Parathyroid adenoma (tissue), 2 donors: ENCODE results near the gene SIK3.
"Not testable (repeated sequence)": the region's sequence is repeated elsewhere in the genome, so short reads cannot be mapped to it uniquely, and the experiment has no call there.

Experiments
- H2AFZ ChIP-seq: fragments of 300-600 bp; sonication (generic); one replicate; pipeline ENCODE4 v1.7.0; 2017; ENCODE audit warnings: antibody characterized with exemption, mild to moderate bottlenecking
- H3K27ac ChIP-seq: fragments of 300-600 bp; sonication (generic); one replicate; pipeline ENCODE4 v1.7.0; 2017
- H3K27me3 ChIP-seq: fragments of 300-600 bp; sonication (generic); one replicate; pipeline ENCODE4 v1.7.0; 2017; ENCODE audit warnings: low read length; ENCODE audit not compliant: control insufficient read depth, insufficient read depth
- H3K36me3 ChIP-seq: fragments of 300-600 bp; sonication (generic); one replicate; pipeline ENCODE4 v1.7.0; 2017; ENCODE audit warnings: low read length; ENCODE audit not compliant: control insufficient read depth, insufficient read depth
- H3K4me1 ChIP-seq: fragments of 300-600 bp; sonication (generic); one replicate; pipeline ENCODE4 v1.7.0; 2017; ENCODE audit warnings: control low read depth
- H3K4me2 ChIP-seq: fragments of 300-600 bp; sonication (generic); one replicate; pipeline ENCODE4 v1.7.0; 2017; ENCODE audit warnings: low read length
- H3K4me3 ChIP-seq: fragments of 300-600 bp; sonication (generic); one replicate; pipeline ENCODE4 v1.7.0; 2017; ENCODE audit warnings: low read depth, low read length
- H3K79me2 ChIP-seq: fragments of 300-600 bp; sonication (generic); one replicate; pipeline ENCODE4 v1.7.0; 2017; ENCODE audit warnings: control low read depth
- H3K9ac ChIP-seq: fragments of 300-600 bp; sonication (generic); one replicate; pipeline ENCODE4 v1.7.0; 2017; ENCODE audit warnings: mild to moderate bottlenecking
- H3K9me3 ChIP-seq: fragments of 300-600 bp; sonication (generic); one replicate; pipeline ENCODE4 v1.7.0; 2017; ENCODE audit warnings: low read length; ENCODE audit not compliant: control insufficient read depth
- TF ChIP-seq, protein P1 (sequence below): fragments of 300-600 bp; sonication (generic); IDR thresholded peaks from one replicate; pipeline ENCODE4 v1.7.0; 2017; ENCODE audit warnings: antibody characterized with exemption, mild to moderate bottlenecking
- donor health status: primary hyperparathyroidism.

Gene SIK3

DNA sequence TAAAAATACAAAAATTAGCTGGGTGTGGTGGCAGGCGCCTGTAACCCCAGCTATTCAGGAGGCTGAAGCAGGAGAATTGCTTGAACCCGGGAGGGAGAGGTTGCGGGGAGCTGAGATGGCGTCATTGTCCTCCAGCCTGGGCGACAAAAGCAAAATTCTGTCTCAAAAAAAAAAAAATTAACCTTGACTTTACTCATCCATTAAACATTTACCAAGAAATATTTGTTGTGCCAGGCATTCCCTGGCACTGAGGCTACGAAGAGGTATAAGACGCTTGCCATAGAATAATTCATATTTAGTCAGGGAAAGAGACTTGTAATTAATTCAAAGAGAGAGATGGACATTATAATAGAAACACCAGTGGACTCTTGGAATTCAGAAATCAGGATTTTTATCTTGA, 32.7 kb upstream of the SIK3 start:
- Histone ChIP-seq H2AFZ (no peak overlapping the region), H3K27me3 (no peaks in the 10 kb centered on the region), H3K4me1 (no peaks in the 10 kb centered on the region), H3K36me3 (no peaks in the 10 kb centered on the region), H3K79me2 (no peaks in the 10 kb centered on the region), H3K9ac (no peak overlapping the region), H3K4me2 (no peak overlapping the region), H3K27ac (no peak overlapping the region), H3K4me3 (no peak overlapping the region), H3K9me3 (no peaks in the 10 kb centered on the region)
- TF ChIP-seq, protein P1, sequence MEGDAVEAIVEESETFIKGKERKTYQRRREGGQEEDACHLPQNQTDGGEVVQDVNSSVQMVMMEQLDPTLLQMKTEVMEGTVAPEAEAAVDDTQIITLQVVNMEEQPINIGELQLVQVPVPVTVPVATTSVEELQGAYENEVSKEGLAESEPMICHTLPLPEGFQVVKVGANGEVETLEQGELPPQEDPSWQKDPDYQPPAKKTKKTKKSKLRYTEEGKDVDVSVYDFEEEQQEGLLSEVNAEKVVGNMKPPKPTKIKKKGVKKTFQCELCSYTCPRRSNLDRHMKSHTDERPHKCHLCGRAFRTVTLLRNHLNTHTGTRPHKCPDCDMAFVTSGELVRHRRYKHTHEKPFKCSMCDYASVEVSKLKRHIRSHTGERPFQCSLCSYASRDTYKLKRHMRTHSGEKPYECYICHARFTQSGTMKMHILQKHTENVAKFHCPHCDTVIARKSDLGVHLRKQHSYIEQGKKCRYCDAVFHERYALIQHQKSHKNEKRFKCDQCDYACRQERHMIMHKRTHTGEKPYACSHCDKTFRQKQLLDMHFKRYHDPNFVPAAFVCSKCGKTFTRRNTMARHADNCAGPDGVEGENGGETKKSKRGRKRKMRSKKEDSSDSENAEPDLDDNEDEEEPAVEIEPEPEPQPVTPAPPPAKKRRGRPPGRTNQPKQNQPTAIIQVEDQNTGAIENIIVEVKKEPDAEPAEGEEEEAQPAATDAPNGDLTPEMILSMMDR = no peak

GRCh38 chr11:117130396-117130795, 32.2 kb upstream of the SIK3 start:
- not testable (repeated sequence) for H3K27me3 ChIP-seq, H3K4me3 ChIP-seq, H3K4me2 ChIP-seq, H3K27ac ChIP-seq, H3K79me2 ChIP-seq, H2AFZ ChIP-seq, H3K9ac ChIP-seq, H3K36me3 ChIP-seq, H3K4me1 ChIP-seq, H3K9me3 ChIP-seq

DNA sequence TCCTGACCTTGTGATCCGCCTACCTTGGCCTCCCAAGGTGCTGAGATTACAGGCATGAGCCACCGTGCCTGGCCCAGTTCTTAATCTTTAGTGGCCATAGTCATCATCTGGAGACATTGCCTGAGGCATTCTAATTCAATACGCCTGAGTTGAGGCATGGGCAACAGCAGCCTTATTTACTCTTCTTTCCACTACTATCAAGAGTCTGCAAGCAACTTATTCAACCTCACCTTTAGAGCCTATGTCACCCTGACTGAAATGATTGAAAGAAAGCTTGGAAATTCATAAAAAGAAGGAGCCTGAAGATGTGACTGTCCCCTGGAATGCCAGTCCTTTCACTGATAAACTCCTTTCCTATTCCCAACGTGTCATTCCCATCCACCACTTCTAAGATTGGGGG, 30.1 kb upstream of the SIK3 start:
- H3K9me3 ChIP-seq = no peaks in the 10 kb centered on the region
- H3K4me3 ChIP-seq = no peak overlapping the region
- H3K4me1 ChIP-seq = no peaks in the 10 kb centered on the region
- H3K27ac ChIP-seq = no peak overlapping the region
- no peaks in the 10 kb centered on the region for H3K36me3 ChIP-seq
- H3K4me2 ChIP-seq = no peak overlapping the region
- no peak overlapping the region for H2AFZ ChIP-seq
- H3K27me3 ChIP-seq = no peaks in the 10 kb centered on the region
- H3K9ac ChIP-seq = no peak overlapping the region
- TF ChIP-seq, protein P1 = no peak
- no peaks in the 10 kb centered on the region for H3K79me2 ChIP-seq

- Histone ChIP-seq H3K9ac (no peak overlapping the region), H2AFZ (no peak overlapping the region), H3K9me3 (no peaks in the 10 kb centered on the region), H3K79me2 (no peaks in the 10 kb centered on the region), H3K27ac (no peak overlapping the region), H3K36me3 (no peaks in the 10 kb centered on the region), H3K4me1 (no peaks in the 10 kb centered on the region), H3K4me2 (no peak overlapping the region), H3K27me3 (no peaks in the 10 kb centered on the region), H3K4me3 (no peak overlapping the region)
- TF ChIP-seq, protein P1 = no peak
Measured at GRCh38 chr11:117127171-117127901, 29.1 kb upstream of the SIK3 start.

DNA sequence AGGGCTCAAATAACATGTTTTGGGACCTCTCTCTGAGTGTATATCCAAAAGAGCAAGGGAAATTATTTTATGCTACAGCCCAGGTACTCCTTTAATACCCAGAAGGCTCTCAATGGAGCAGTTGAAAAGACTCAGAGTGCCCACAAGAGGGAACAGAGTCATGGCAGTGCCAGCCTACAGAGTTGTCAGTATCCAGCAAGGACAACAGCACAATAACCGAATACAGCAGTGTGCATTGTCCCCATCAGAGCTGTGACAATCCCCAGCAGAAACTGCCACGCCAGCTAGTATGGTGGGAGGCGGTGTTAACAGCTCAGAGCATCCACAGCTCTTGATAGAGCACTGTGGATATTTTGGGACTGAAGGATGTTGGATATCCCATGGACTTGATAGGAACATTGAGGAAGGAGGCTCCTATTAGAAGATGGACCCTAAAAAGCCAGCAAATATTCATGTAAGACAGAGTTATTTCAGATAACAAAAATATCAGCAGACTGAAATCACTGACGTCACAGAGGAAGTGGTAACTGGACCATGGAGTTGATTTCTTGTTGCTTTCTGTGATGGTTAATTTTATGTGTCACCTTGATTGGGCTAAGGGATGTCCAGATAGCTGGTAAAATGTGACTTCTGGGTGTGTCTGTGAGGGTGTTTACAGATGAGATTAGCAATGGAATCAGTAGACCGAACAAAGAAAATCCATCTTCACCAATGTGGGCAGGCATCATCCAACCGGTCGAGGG, 28.2 kb upstream of the SIK3 start:
- Histone ChIP-seq H2AFZ (no peak overlapping the region), H3K4me1 (no peaks in the 10 kb centered on the region), H3K27ac (no peak overlapping the region), H3K79me2 (no peaks in the 10 kb centered on the region), H3K36me3 (no peaks in the 10 kb centered on the region), H3K27me3 (no peaks in the 10 kb centered on the region), H3K4me2 (no peak overlapping the region), H3K9ac (no peak overlapping the region), H3K9me3 (no peaks in the 10 kb centered on the region), H3K4me3 (no peak overlapping the region)
- TF ChIP-seq, protein P1 = no peak
